ENCODE data around the gene NCOA4. TPM values are rescaled to one million over a fixed set of nuclear protein-coding genes. Genes with fewer than 3 reads are reported as not detected.
"Not testable (repeated sequence)": the region's sequence is repeated elsewhere in the genome, so short reads cannot be mapped to it uniquely, and the experiment has no call there.

Gene NCOA4
- total RNA-seq, 1 donor from 2014 or later: 84.0 TPM

- no peaks in the 10 kb centered on the region for H3K27me3 Mint-ChIP-seq
- TF ChIP-seq, protein P1, sequence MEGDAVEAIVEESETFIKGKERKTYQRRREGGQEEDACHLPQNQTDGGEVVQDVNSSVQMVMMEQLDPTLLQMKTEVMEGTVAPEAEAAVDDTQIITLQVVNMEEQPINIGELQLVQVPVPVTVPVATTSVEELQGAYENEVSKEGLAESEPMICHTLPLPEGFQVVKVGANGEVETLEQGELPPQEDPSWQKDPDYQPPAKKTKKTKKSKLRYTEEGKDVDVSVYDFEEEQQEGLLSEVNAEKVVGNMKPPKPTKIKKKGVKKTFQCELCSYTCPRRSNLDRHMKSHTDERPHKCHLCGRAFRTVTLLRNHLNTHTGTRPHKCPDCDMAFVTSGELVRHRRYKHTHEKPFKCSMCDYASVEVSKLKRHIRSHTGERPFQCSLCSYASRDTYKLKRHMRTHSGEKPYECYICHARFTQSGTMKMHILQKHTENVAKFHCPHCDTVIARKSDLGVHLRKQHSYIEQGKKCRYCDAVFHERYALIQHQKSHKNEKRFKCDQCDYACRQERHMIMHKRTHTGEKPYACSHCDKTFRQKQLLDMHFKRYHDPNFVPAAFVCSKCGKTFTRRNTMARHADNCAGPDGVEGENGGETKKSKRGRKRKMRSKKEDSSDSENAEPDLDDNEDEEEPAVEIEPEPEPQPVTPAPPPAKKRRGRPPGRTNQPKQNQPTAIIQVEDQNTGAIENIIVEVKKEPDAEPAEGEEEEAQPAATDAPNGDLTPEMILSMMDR (IDR thresholded peaks at IDR 0.05; ENCODE audit: unreplicated experiment): no peak
- H3K4me3 Mint-ChIP-seq (ENCODE audit: low read depth): no peak overlapping the region
- no peaks in the 10 kb centered on the region for H3K4me1 Mint-ChIP-seq (ENCODE audit: low read depth)
- no peaks in the 10 kb centered on the region for H3K9me3 Mint-ChIP-seq (ENCODE audit: low read depth)
- no peak for DNase-seq (ENCODE audit: low spot score, unreplicated experiment)
- H3K36me3 Mint-ChIP-seq (ENCODE audit: insufficient read depth): peaks cover 35% of the 10 kb centered on the region
- no peak overlapping the region for H3K27ac Mint-ChIP-seq
Observed at GRCh38 chr10:46001187-46001756, 29.2 kb downstream of the NCOA4 start.

DNA sequence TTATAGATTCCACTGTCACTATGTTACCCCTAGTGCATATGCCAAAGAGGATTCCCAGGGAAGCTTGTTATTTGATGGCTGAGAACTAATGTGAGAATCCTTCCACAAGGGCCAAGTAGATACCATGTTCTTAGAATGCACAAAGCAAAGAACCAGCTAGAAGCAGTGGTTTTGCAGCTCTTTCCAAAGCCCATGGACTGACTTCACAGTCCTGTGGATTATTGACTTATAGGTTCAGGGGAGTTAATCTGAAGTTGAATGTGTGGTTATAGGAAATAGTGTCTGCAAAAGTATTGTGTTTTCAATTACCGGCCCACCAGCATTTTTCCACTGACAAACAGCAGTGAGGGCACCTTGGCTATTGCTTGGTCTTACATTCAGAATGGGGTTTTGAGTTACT is 29.9 kb downstream of the NCOA4 start:
- Mint-ChIP-seq H3K4me1 (ENCODE audit: low read depth) (no peaks in the 10 kb centered on the region), H3K27me3 (no peaks in the 10 kb centered on the region), H3K27ac (no peak overlapping the region), H3K9me3 (ENCODE audit: low read depth) (no peaks in the 10 kb centered on the region), H3K4me3 (ENCODE audit: low read depth) (no peak overlapping the region), H3K36me3 (ENCODE audit: insufficient read depth) (peaks cover 35% of the 10 kb centered on the region)
- TF ChIP-seq, protein P1 (IDR thresholded peaks at IDR 0.05; ENCODE audit: unreplicated experiment): no peak
- DNase-seq (ENCODE audit: low spot score, unreplicated experiment): no peak

GRCh38 chr10:45999955-46000354 is 30.5 kb downstream of the NCOA4 start:
- H3K27ac Mint-ChIP-seq; DNase-seq (ENCODE audit: low spot score, unreplicated experiment); H3K9me3 Mint-ChIP-seq (ENCODE audit: low read depth); H3K27me3 Mint-ChIP-seq; H3K4me3 Mint-ChIP-seq (ENCODE audit: low read depth); H3K4me1 Mint-ChIP-seq (ENCODE audit: low read depth): not testable (repeated sequence)
- peaks cover 35% of the 10 kb centered on the region for H3K36me3 Mint-ChIP-seq (ENCODE audit: insufficient read depth)

- Mint-ChIP-seq H3K4me3 (ENCODE audit: low read depth) (no peak overlapping the region), H3K27me3 (no peaks in the 10 kb centered on the region), H3K36me3 (ENCODE audit: insufficient read depth) (peaks cover 31% of the 10 kb centered on the region), H3K4me1 (ENCODE audit: low read depth) (no peaks in the 10 kb centered on the region), H3K27ac (peak overlapping the region; percentile 59), H3K9me3 (ENCODE audit: low read depth) (no peaks in the 10 kb centered on the region)
- DNase-seq (ENCODE audit: low spot score, unreplicated experiment): no peak
- TF ChIP-seq, protein P1 (IDR thresholded peaks at IDR 0.05; ENCODE audit: unreplicated experiment): no peak
Observed at GRCh38 chr10:45997994-45998763, 32.2 kb downstream of the NCOA4 start.

- H3K27ac Mint-ChIP-seq: no peak overlapping the region
- no peaks in the 10 kb centered on the region for H3K9me3 Mint-ChIP-seq (ENCODE audit: low read depth)
- no peak overlapping the region for H3K4me3 Mint-ChIP-seq (ENCODE audit: low read depth)
Observed at GRCh38 chr10:45997557-45997956, 32.9 kb downstream of the NCOA4 start.

DNA sequence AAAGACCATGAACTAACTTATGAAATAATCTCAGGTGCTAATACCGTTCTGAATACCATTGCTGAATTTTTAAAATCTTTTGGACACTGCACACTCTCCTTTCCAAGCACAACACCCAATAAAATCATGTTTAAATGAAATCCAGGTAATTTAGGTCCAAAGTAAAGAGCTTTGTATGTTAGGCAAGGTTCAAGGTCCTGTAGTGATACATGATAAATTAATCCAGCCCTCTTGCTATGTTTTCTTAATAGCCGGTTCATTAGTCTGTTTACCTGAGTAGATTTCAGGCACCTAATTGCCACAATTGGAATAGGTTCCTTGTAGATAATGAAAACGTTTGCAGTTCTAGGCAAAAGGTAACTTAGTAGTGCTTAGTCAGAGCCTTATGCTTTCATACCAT is 44.8 kb downstream of the NCOA4 start:
- H3K9me3 Mint-ChIP-seq (ENCODE audit: low read depth); H3K36me3 Mint-ChIP-seq (ENCODE audit: insufficient read depth); DNase-seq (ENCODE audit: low spot score, unreplicated experiment); H3K27me3 Mint-ChIP-seq; H3K4me3 Mint-ChIP-seq (ENCODE audit: low read depth); H3K27ac Mint-ChIP-seq; H3K4me1 Mint-ChIP-seq (ENCODE audit: low read depth): not testable (repeated sequence)

More at GRCh38 chr10:45997557-45997956, 32.9 kb downstream of the NCOA4 start:
- DNase-seq (ENCODE audit: low spot score, unreplicated experiment): no peak
- H3K27me3 Mint-ChIP-seq: no peaks in the 10 kb centered on the region
- TF ChIP-seq, protein P1 (IDR thresholded peaks at IDR 0.05; ENCODE audit: unreplicated experiment): no peak
- peaks cover 34% of the 10 kb centered on the region for H3K36me3 Mint-ChIP-seq (ENCODE audit: insufficient read depth)
- H3K4me1 Mint-ChIP-seq (ENCODE audit: low read depth): no peaks in the 10 kb centered on the region

DNA sequence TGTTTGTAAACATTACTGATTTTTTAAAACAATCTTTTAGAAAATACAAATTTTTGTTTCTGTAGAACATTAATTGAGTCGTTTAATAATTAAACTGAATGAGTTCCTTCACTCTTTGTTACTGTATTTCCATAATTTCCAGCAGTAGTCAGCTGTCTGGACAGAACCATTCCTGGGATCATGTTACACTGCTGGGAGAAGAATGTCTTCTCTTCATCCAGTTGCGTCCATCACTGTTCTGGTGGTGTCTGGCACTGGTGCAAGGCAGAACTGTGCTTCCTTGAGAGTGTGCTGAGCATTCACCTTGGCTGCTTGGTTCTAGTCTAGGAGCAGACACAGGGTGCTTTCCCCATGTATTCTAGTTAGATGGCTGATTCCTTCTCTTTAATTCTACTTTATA is 46.0 kb downstream of the NCOA4 start:
- H3K27ac Mint-ChIP-seq; H3K9me3 Mint-ChIP-seq (ENCODE audit: low read depth); H3K4me3 Mint-ChIP-seq (ENCODE audit: low read depth); H3K27me3 Mint-ChIP-seq; DNase-seq (ENCODE audit: low spot score, unreplicated experiment); H3K4me1 Mint-ChIP-seq (ENCODE audit: low read depth); H3K36me3 Mint-ChIP-seq (ENCODE audit: insufficient read depth): not testable (repeated sequence)
